Tibial artery (tissue), 4 donors: ENCODE results near the gene RXRA.

Source experiments
- DNase-seq, 2 donors: peaks; one replicate each; pipeline ENCODE4 v3.0.0-alpha.2; 2019
- H3K27ac ChIP-seq, 2 donors: fragments of 200-600 bp; sonication (generic) in 1 of 2; 1 replicate in 1 of 2; 2 replicates in 1 of 2; pipeline ENCODE4 v1.5.1; 2018 to 2019; ENCODE audit warnings: mild to moderate bottlenecking in 1 of 2
- H3K27me3 ChIP-seq, 2 donors: fragments of 200-600 bp; sonication (generic) in 1 of 2; one replicate each; pipeline versions ENCODE4 v1.5.1 to v1.6.0; 2016 to 2019
- H3K36me3 ChIP-seq, 3 donors: fragments of 200-600 bp; sonication (generic) in 2 of 3; one replicate each; pipeline ENCODE4 v1.5.1; 2016 to 2019; ENCODE audit warnings: mild to moderate bottlenecking in 2 of 3
- H3K4me1 ChIP-seq, 4 donors: fragments of 200-600 bp; sonication (generic) in 2 of 4; 1 replicate in 3 of 4; 2 replicates in 1 of 4; pipeline ENCODE4 v1.5.1; 2016 to 2019
- H3K4me3 ChIP-seq, 2 donors: fragments of 200-600 bp; sonication (generic) in 1 of 2; 1 replicate in 1 of 2; 2 replicates in 1 of 2; pipeline ENCODE4 v1.5.1; 2018 to 2019; ENCODE audit warnings: mild to moderate bottlenecking in 2 of 2
- H3K9me3 ChIP-seq, 3 donors: fragments of 200-600 bp; sonication (generic) in 1 of 3; one replicate each; pipeline ENCODE4 v1.5.1; 2016 to 2019
- CTCF ChIP-seq, 2 experiments: fragments of 200-600 bp in 1 of 2; fragments of 450-650 bp in 1 of 2; IDR thresholded peaks; one replicate each; pipeline ENCODE4 v1.5.1; 2017 to 2019; ENCODE audit warnings: antibody characterized with exemption in 2 of 2, mild to moderate bottlenecking in 1 of 2, moderate library complexity in 1 of 2
- intact Hi-C: fragments of 100-400 bp; cut with DNase I; formaldehyde crosslinking; loops from one replicate; pipeline ENCODE4 v1.15.0; 2023; ENCODE audit warnings: low total_unique reads

RXRA gene

GRCh38 chr9:134325813-134326723 is at the start of gene RXRA:
RXRA (plus strand) TSS chr9:134326455; CDS start chr9:134326632, 177 bp downstream.
- peak within 1 kb of the TSS; percentile 98 to 100 for H3K27ac ChIP-seq
- H3K4me1 ChIP-seq, result peaks cover 5 to 67% (median 61%) of the 10 kb centered on the region in 4 donors
- H3K9me3 ChIP-seq, result no peaks in the 10 kb centered on the region
- H3K4me3 ChIP-seq, result peak within 1 kb of the TSS; percentile 86 to 89
- TF ChIP-seq CTCF (IDR thresholded peaks at IDR 0.05), result peak in 1 of 2 experiments; percentile 7
- H3K27me3 ChIP-seq, result no peaks in the 10 kb centered on the region
- no peaks in the 10 kb centered on the region for H3K36me3 ChIP-seq
- DNase-seq, result peak; percentile 76 to 93
- intact Hi-C loops, result loop anchor here (5.0 kb wide), 1 partner anchor 106 kb away; no protein-coding TSS in a partner anchor

- Histone ChIP-seq H3K27ac (no peak overlapping the region), H3K4me3 (no peak overlapping the region), H3K36me3 (no peaks in the 10 kb centered on the region), H3K27me3 (peaks cover 0 to 58% of the 10 kb centered on the region in 2 donors), H3K9me3 (peaks cover 0 to 7% (median 0%) of the 10 kb centered on the region in 3 donors), H3K4me1 (peaks cover 0 to 9% (median 5%) of the 10 kb centered on the region in 4 donors)
- no peak for TF ChIP-seq CTCF (IDR thresholded peaks at IDR 0.05)
- intact Hi-C loops, result no loop called here
- DNase-seq, result no peak
Measured at GRCh38 chr9:134278286-134278685, 48.0 kb upstream of the RXRA start.

GRCh38 chr9:134278974-134279640 is 47.1 kb upstream of the RXRA start:
- intact Hi-C loops, result no loop called here
- H3K9me3 ChIP-seq, result peaks cover 0 to 7% (median 0%) of the 10 kb centered on the region in 3 donors
- DNase-seq, result no peak
- H3K4me1 ChIP-seq, result peaks cover 0 to 17% (median 9%) of the 10 kb centered on the region in 4 donors
- no peak for TF ChIP-seq CTCF (IDR thresholded peaks at IDR 0.05)
- no peaks in the 10 kb centered on the region for H3K36me3 ChIP-seq
- H3K4me3 ChIP-seq, result no peak overlapping the region
- H3K27me3 ChIP-seq, result peaks cover 0 to 58% of the 10 kb centered on the region in 2 donors
- no peak overlapping the region for H3K27ac ChIP-seq

GRCh38 chr9:134282138-134282650 is 44.1 kb upstream of the RXRA start:
- no peak overlapping the region for H3K27ac ChIP-seq
- H3K27me3 ChIP-seq, result peaks cover 0 to 40% of the 10 kb centered on the region in 2 donors
- no peak for DNase-seq
- no peak for TF ChIP-seq CTCF (IDR thresholded peaks at IDR 0.05)
- intact Hi-C loops, result no loop called here
- H3K4me3 ChIP-seq, result no peak overlapping the region
- H3K4me1 ChIP-seq, result peaks cover 0 to 28% (median 9%) of the 10 kb centered on the region in 4 donors
- H3K9me3 ChIP-seq, result peaks cover 0 to 7% (median 0%) of the 10 kb centered on the region in 3 donors
- no peaks in the 10 kb centered on the region for H3K36me3 ChIP-seq

GRCh38 chr9:134283111-134283515 is 43.1 kb upstream of the RXRA start:
- Histone ChIP-seq H3K4me3 (no peak overlapping the region), H3K4me1 (peaks cover 0 to 31% (median 9%) of the 10 kb centered on the region in 4 donors), H3K27ac (no peak overlapping the region), H3K27me3 (peaks cover 0 to 35% of the 10 kb centered on the region in 2 donors), H3K36me3 (no peaks in the 10 kb centered on the region), H3K9me3 (peaks cover 0 to 4% (median 0%) of the 10 kb centered on the region in 3 donors)
- intact Hi-C loops, result no loop called here
- no peak for TF ChIP-seq CTCF (IDR thresholded peaks at IDR 0.05)
- peak; percentile 61 to 85 for DNase-seq
